Kidney (tissue), 14 donors: ENCODE results near the gene HEY2. TPM values are rescaled to one million over a fixed set of nuclear protein-coding genes. Genes with fewer than 3 reads are reported as not detected.

Source experiments
- DNase-seq, 5 donors: peaks; one replicate each; pipeline ENCODE4 v3.0.0-alpha.2; 2013 to 2020
- FAIRE-seq: peaks from 2 replicates; lab custom pipeline; 2012; peaks lifted over from hg19 to GRCh38; lab: Jason Lieb, UNC
- H3K27ac ChIP-seq, 2 donors: one replicate each; pipeline ENCODE4 v1.7.0; 2013; ENCODE audit warnings: low read depth in 2 of 2, low read length in 2 of 2, inconsistent platforms in 1 of 2
- H3K27me3 ChIP-seq: one replicate; pipeline ENCODE4 v1.7.1; 2013; ENCODE audit warnings: low read length, inconsistent platforms; ENCODE audit not compliant: control insufficient read depth, insufficient read depth
- H3K36me3 ChIP-seq, 3 donors: one replicate each; pipeline versions ENCODE4 v1.7.0 to v1.7.1; 2013; ENCODE audit warnings: low read length in 3 of 3, control low read depth in 1 of 3, inconsistent platforms in 1 of 3; ENCODE audit not compliant: insufficient read depth in 3 of 3, control insufficient read depth in 2 of 3
- H3K4me1 ChIP-seq, 3 donors: one replicate each; pipeline versions ENCODE4 v1.7.0 to v1.7.1; 2013; ENCODE audit warnings: low read length in 3 of 3, inconsistent platforms in 1 of 3, low read depth in 1 of 3; ENCODE audit not compliant: control insufficient read depth in 2 of 3, insufficient read depth in 2 of 3
- H3K4me3 ChIP-seq, 3 donors: one replicate each; pipeline versions ENCODE4 v1.7.0 to v1.8.1; 2013; ENCODE audit warnings: low read length in 3 of 3, control low read depth in 1 of 3, inconsistent platforms in 1 of 3
- H3K9ac ChIP-seq, 3 donors: one replicate each; pipeline versions ENCODE4 v1.7.0 to v1.7.1; 2013; ENCODE audit warnings: low read length in 3 of 3, control low read depth in 1 of 3, inconsistent platforms in 1 of 3
- H3K9me3 ChIP-seq, 3 donors: one replicate each; pipeline versions ENCODE4 v1.7.0 to v1.7.1; 2013; ENCODE audit warnings: low read length in 3 of 3, control low read depth in 1 of 3, inconsistent platforms in 1 of 3; ENCODE audit not compliant: control insufficient read depth in 2 of 3, insufficient read depth in 1 of 3
- CTCF ChIP-seq: IDR thresholded peaks from 3 replicates; pipeline ENCODE4 v1.5.1; 2012; ENCODE audit warnings: mild to moderate bottlenecking, moderate library complexity, borderline replicate concordance; ENCODE audit not compliant: insufficient read depth; ENCODE audit errors: extremely low read depth
- intact Hi-C: fragments of 100-400 bp; cut with DNase I; formaldehyde crosslinking; loops from one replicate; pipeline ENCODE4 v1.11.1; 2022
- polyA plus RNA-seq: library from polyadenylated mRNA; stranded (reverse); fragments of 350-450 nt; fragmentation: Illumina TruSeq; extraction: RNeasy Lipid Tissue Mini Kit (QIAGEN cat#74804); gene quantifications from one replicate; pipeline ENCODE4 v1.2.3, GENCODE V29; 2014; ENCODE audit warnings: low read depth, low replicate concordance; ENCODE audit not compliant: insufficient read depth
- total RNA-seq: library from RNA; stranded (reverse); fragmentation: NEBNext Ultra II Directional; extraction: Animal tissue kit (Norgen Biotek cat#: 25700); gene quantifications from one replicate; pipeline ENCODE4 v1.2.1, GENCODE V29; 2021
- donor health status: control.
- donor health status: control.
- donor health status: control.
- donor health status: control.
- donor health status: control.
- donor health status: DM: yes; HTN: yes; CAD: no.
- donor health status: Normal renal cell carcinoma (clear cell type).

The HEY2 gene
- total and polyA plus RNA-seq, 2 donors from 2014 or later = 4.2 to 10.7 TPM

- no peak for TF ChIP-seq CTCF
- H3K9ac ChIP-seq = no peak overlapping the region
- no peaks in the 10 kb centered on the region for H3K36me3 ChIP-seq
- DNase-seq = no peak
- H3K27ac ChIP-seq = no peak overlapping the region
- H3K9me3 ChIP-seq = no peaks in the 10 kb centered on the region
- H3K4me3 ChIP-seq = no peak overlapping the region
- no peak for FAIRE-seq
- intact Hi-C loops = no loop called here
- H3K4me1 ChIP-seq = no peaks in the 10 kb centered on the region
- no peaks in the 10 kb centered on the region for H3K27me3 ChIP-seq
These were observed 15.7 kb upstream of the HEY2 start for GRCh38 chr6:125733516-125734300.

GRCh38 chr6:125738276-125738675 lies 11.2 kb upstream of the HEY2 start:
- no peak for TF ChIP-seq CTCF
- H3K9me3 ChIP-seq = no peaks in the 10 kb centered on the region
- intact Hi-C loops = no loop called here
- H3K27ac ChIP-seq = no peak overlapping the region
- no peaks in the 10 kb centered on the region for H3K27me3 ChIP-seq
- no peak for DNase-seq
- no peak overlapping the region for H3K4me3 ChIP-seq
- H3K4me1 ChIP-seq = no peaks in the 10 kb centered on the region
- no peak for FAIRE-seq
- no peaks in the 10 kb centered on the region for H3K36me3 ChIP-seq
- H3K9ac ChIP-seq = no peak overlapping the region

- no peak for TF ChIP-seq CTCF
- no peaks in the 10 kb centered on the region for H3K36me3 ChIP-seq
- intact Hi-C loops = no loop called here
- no peak for FAIRE-seq
- no peaks in the 10 kb centered on the region for H3K9me3 ChIP-seq
- no peak overlapping the region for H3K9ac ChIP-seq
- H3K4me3 ChIP-seq = no peak overlapping the region
- H3K27ac ChIP-seq = no peak overlapping the region
- H3K27me3 ChIP-seq = no peaks in the 10 kb centered on the region
- no peak for DNase-seq
- H3K4me1 ChIP-seq = no peaks in the 10 kb centered on the region
These were observed 10.1 kb upstream of the HEY2 start for GRCh38 chr6:125739364-125739763.
